ENCODE measurements around the gene AMOTL2. TPM values are rescaled to one million over a fixed set of nuclear protein-coding genes. Genes with fewer than 3 reads are reported as not detected.
A peak's percentile ranks its signal among the peaks of the same experiment; 100 is the strongest.

AMOTL2 gene
- total RNA-seq, 1 experiment from 2014 or later, result 96.0 TPM

- peak overlapping the region; percentile 42 for H3K4me2 ChIP-seq (ENCODE audit: low read length)
- no peaks in the 10 kb centered on the region for H3K9me2 ChIP-seq (replicated peaks; ENCODE audit: low read length)
- no peaks in the 10 kb centered on the region for H3K36me3 ChIP-seq (ENCODE audit: low read depth, low read length)
- H3F3A ChIP-seq (ENCODE audit: low read length, unreplicated experiment), result no peaks in the 10 kb centered on the region
- H4K20me1 ChIP-seq (ENCODE audit: low read length), result no peaks in the 10 kb centered on the region
- TF ChIP-seq CTCF (conservative IDR thresholded peaks at IDR 0.05; ENCODE audit: low read depth, low read length) (no peak), EZH2 (IDR thresholded peaks at IDR 0.05; ENCODE audit: low read length, unreplicated experiment) (no peak), EZH2phosphoT487 (IDR thresholded peaks at IDR 0.05; ENCODE audit: borderline replicate concordance, low read length) (no peak)
- POLR2A ChIA-PET (ENCODE audit: unreplicated experiment), result no interaction called here
- no peaks in the 10 kb centered on the region for H3K27me3 ChIP-seq (ENCODE audit: low read length)
- intact Hi-C loops (cut with micrococcal nuclease), result loop anchor here (1.0 to 10.0 kb wide), 3 partner anchors 48 to 375 kb away; no protein-coding TSS in a partner anchor
- H3K79me2 ChIP-seq (ENCODE audit: low read length), result no peaks in the 10 kb centered on the region
- CTCF ChIA-PET, result no interaction called here
- H2AFZ ChIP-seq (ENCODE audit: low read length), result peak overlapping the region; percentile 20; the same call in 1 of the 2 replicates
- peak; percentile 61 for DNase-seq
- ATAC-seq, result peak; percentile 27
- H3K4me1 ChIP-seq (ENCODE audit: insufficient read depth, low read length), result peaks cover 51% of the 10 kb centered on the region
- H3K4me3 ChIP-seq (ENCODE audit: low read length), result no peak overlapping the region
- no TSS peak for BruUV-seq (replicated peaks)
- H3K9ac ChIP-seq (ENCODE audit: low read length), result no peak overlapping the region
- peak overlapping the region; percentile 25 for H3K27ac ChIP-seq (ENCODE audit: low read length)
- H3K9me3 ChIP-seq (ENCODE audit: low read length), result no peaks in the 10 kb centered on the region
These were observed 64.1 kb downstream of the AMOTL2 start for GRCh38 chr3:134309987-134310700.

GRCh38 chr3:134308350-134308891 lies 65.8 kb downstream of the AMOTL2 start:
- no peaks in the 10 kb centered on the region for H4K20me1 ChIP-seq (ENCODE audit: low read length)
- H3K4me2 ChIP-seq (ENCODE audit: low read length), result peak overlapping the region; percentile 83
- no peaks in the 10 kb centered on the region for H3K27me3 ChIP-seq (ENCODE audit: low read length)
- ChIA-PET CTCF (interaction anchor here (0.7 kb wide), 1 partner anchor 165 kb away, joined by 3 read pairs; no protein-coding TSS in a partner anchor), POLR2A (ENCODE audit: unreplicated experiment) (interaction anchor here (0.6 kb wide), 1 partner anchor 56 kb away, joined by 4 read pairs; no protein-coding TSS in a partner anchor)
- no peaks in the 10 kb centered on the region for H3K36me3 ChIP-seq (ENCODE audit: low read depth, low read length)
- no peaks in the 10 kb centered on the region for H3K9me2 ChIP-seq (replicated peaks; ENCODE audit: low read length)
- ATAC-seq (peak; percentile 75), DNase-seq (peak; percentile 86)
- intact Hi-C loops (cut with micrococcal nuclease), result loop anchor here (1.0 to 10.0 kb wide), 4 partner anchors 70 to 374 kb away; no protein-coding TSS in a partner anchor
- peak overlapping the region; percentile 67 for H3K4me3 ChIP-seq (ENCODE audit: low read length)
- H3K27ac ChIP-seq (ENCODE audit: low read length), result no peak overlapping the region
- H2AFZ ChIP-seq (ENCODE audit: low read length), result peak overlapping the region; percentile 92
- H3K9me3 ChIP-seq (ENCODE audit: low read length), result no peaks in the 10 kb centered on the region
- H3K79me2 ChIP-seq (ENCODE audit: low read length), result no peaks in the 10 kb centered on the region
- H3F3A ChIP-seq (ENCODE audit: low read length, unreplicated experiment), result no peaks in the 10 kb centered on the region
- no TSS peak for BruUV-seq (replicated peaks)
- H3K9ac ChIP-seq (ENCODE audit: low read length), result 0 out of 2 replicates have a peak overlapping the region, but pooled peaks have one; percentile 13
- peaks cover 38% of the 10 kb centered on the region for H3K4me1 ChIP-seq (ENCODE audit: insufficient read depth, low read length)
- TF ChIP-seq EZH2 (IDR thresholded peaks at IDR 0.05; ENCODE audit: low read length, unreplicated experiment), result no peak
- peak; percentile 92 for TF ChIP-seq CTCF (conservative IDR thresholded peaks at IDR 0.05; ENCODE audit: low read depth, low read length)
- TF ChIP-seq EZH2phosphoT487 (IDR thresholded peaks at IDR 0.05; ENCODE audit: borderline replicate concordance, low read length), result no peak

Measured in PC-3 (cell line).